IMR-90 (cell line): ENCODE results near the gene COLEC11. TPM values are rescaled to one million over a fixed set of nuclear protein-coding genes. Genes with fewer than 3 reads are reported as not detected.

Source experiments
- ATAC-seq: fragments of 200-7000 bp; cut with Tn5 transposase; 2 replicates; pipeline ENCODE4 v1.9.1; 2020; ENCODE audit warnings: low read depth, mild to moderate bottlenecking, moderate library complexity
- BruUV-seq: library from RNA; stranded (reverse); fragments of 400-500 nt; replicated peaks from 2 replicates; lab custom pipeline; 2021; lab: Mats Ljungman, UMichigan
- CTCF ChIA-PET: fragments of 300-600 bp; formaldehyde crosslinking; extraction: SDS; loops from one replicate; lab custom pipeline; 2021; ENCODE audit warnings: antibody characterized with exemption; lab: Yijun Ruan, JAX
- POLR2A ChIA-PET: fragments of 300-600 bp; sonication (Branson Sonifier 250); formaldehyde crosslinking; loops from one replicate; lab custom pipeline; 2022; ENCODE audit warnings: antibody characterized with exemption; ENCODE audit not compliant: unreplicated experiment; lab: Charles Lee
- DNase-seq: peaks from one replicate; pipeline ENCODE4 v3.0.0; 2013
- H2AFZ ChIP-seq: replicated peaks from 2 replicates; pipeline ENCODE3; 2013; ENCODE audit warnings: low read length, mild to moderate bottlenecking; ENCODE audit not compliant: poor library complexity
- H2AK5ac ChIP-seq: 2 replicates; pipeline ENCODE4 v1.6.1; 2013; ENCODE audit warnings: low read depth, low read length, inconsistent platforms
- H2AK9ac ChIP-seq: replicated peaks from 2 replicates; pipeline ENCODE3; 2013; ENCODE audit warnings: mild to moderate bottlenecking, low read depth, low read length, moderate library complexity; ENCODE audit not compliant: poor library complexity
- H2BK120ac ChIP-seq: 2 replicates; pipeline ENCODE4 v1.6.1; 2013; ENCODE audit warnings: low read depth, low read length, inconsistent platforms
- H2BK15ac ChIP-seq: 3 replicates; pipeline ENCODE4 v1.6.1; 2013; ENCODE audit warnings: low read depth, low read length, inconsistent platforms
- H2BK20ac ChIP-seq: 2 replicates; pipeline ENCODE4 v1.6.1; 2013; ENCODE audit warnings: low read depth, mild to moderate bottlenecking, inconsistent platforms, low read length, moderate library complexity
- H2BK5ac ChIP-seq: 2 replicates; pipeline ENCODE4 v1.6.1; 2013; ENCODE audit warnings: mild to moderate bottlenecking, low read depth, low read length, inconsistent platforms; ENCODE audit not compliant: poor library complexity, severe bottlenecking
- H3K14ac ChIP-seq: replicated peaks from 2 replicates; pipeline ENCODE4 v1.6.1; 2013; ENCODE audit warnings: low read depth, low read length, inconsistent platforms
- H3K18ac ChIP-seq: 2 replicates; pipeline ENCODE4 v1.6.1; 2013; ENCODE audit warnings: low read depth, low read length, control low read depth
- H3K23ac ChIP-seq: 2 replicates; pipeline ENCODE4 v1.6.1; 2013; ENCODE audit warnings: low read depth, low read length, inconsistent platforms
- H3K27ac ChIP-seq: 2 replicates; pipeline ENCODE4 v1.5.1; 2013; ENCODE audit warnings: mild to moderate bottlenecking, control low read depth, low read length; ENCODE audit not compliant: insufficient read depth
- H3K27me3 ChIP-seq: 2 replicates; pipeline ENCODE4 v1.6.1; 2013; ENCODE audit warnings: low read length; ENCODE audit not compliant: control insufficient read depth, insufficient read depth
- H3K36me3 ChIP-seq: 2 replicates; pipeline ENCODE4 v1.6.1; 2013; ENCODE audit warnings: low read length, mixed read lengths; ENCODE audit not compliant: control insufficient read depth, insufficient read depth
- H3K4ac ChIP-seq: 2 replicates; pipeline ENCODE4 v1.6.1; 2013; ENCODE audit warnings: low read depth, low read length, inconsistent platforms
- H3K4me1 ChIP-seq: 2 replicates; pipeline ENCODE4 v1.6.1; 2013; ENCODE audit warnings: low read length, mixed read lengths; ENCODE audit not compliant: control insufficient read depth, insufficient read depth
- H3K4me2 ChIP-seq: 2 replicates; pipeline ENCODE4 v1.6.1; 2013; ENCODE audit warnings: low read depth, mild to moderate bottlenecking, control low read depth, low read length, moderate library complexity
- H3K4me3 ChIP-seq: 2 replicates; pipeline ENCODE4 v1.5.1; 2013; ENCODE audit warnings: low read depth, mild to moderate bottlenecking, control low read depth, low read length, moderate library complexity; ENCODE audit not compliant: insufficient read depth
- H3K56ac ChIP-seq: 2 replicates; pipeline ENCODE4 v1.6.1; 2013; ENCODE audit warnings: low read length, inconsistent platforms; ENCODE audit not compliant: insufficient read depth; ENCODE audit errors: extremely low read depth
- H3K79me1 ChIP-seq, 2 experiments: 2 replicates each; pipeline ENCODE4 v1.6.1; 2013; ENCODE audit warnings: low read length in 2 of 2, inconsistent platforms in 1 of 2, low read depth in 1 of 2
- H3K9ac ChIP-seq: 2 replicates; pipeline ENCODE4 v1.6.1; 2013; ENCODE audit warnings: low read depth, low read length, control low read depth
- H3K9me1 ChIP-seq: 2 replicates; pipeline ENCODE4 v1.6.1; 2013; ENCODE audit warnings: low read length, inconsistent platforms; ENCODE audit not compliant: insufficient read depth
- H3K9me3 ChIP-seq: 2 replicates; pipeline ENCODE4 v1.6.1; 2013; ENCODE audit warnings: low read length; ENCODE audit not compliant: control insufficient read depth, insufficient read depth
- H4K20me1 ChIP-seq: 2 replicates; pipeline ENCODE4 v1.6.1; 2013; ENCODE audit warnings: low read length, inconsistent platforms; ENCODE audit not compliant: insufficient read depth
- H4K5ac ChIP-seq: 2 replicates; pipeline ENCODE4 v1.6.1; 2013; ENCODE audit warnings: mild to moderate bottlenecking, low read depth, low read length, control low read depth
- H4K8ac ChIP-seq, 2 experiments: 2 replicates each; pipeline ENCODE4 v1.6.1; 2013; ENCODE audit warnings: low read depth in 2 of 2, low read length in 2 of 2, control low read depth in 1 of 2, inconsistent platforms in 1 of 2
- H4K91ac ChIP-seq: 2 replicates; pipeline ENCODE4 v1.6.1; 2013; ENCODE audit warnings: low read depth, low read length, inconsistent platforms; ENCODE audit not compliant: insufficient read depth
- BHLHE40 ChIP-seq: fragments of 150-350 bp; IDR thresholded peaks from 2 replicates; pipeline ENCODE4 v1.6.1; 2016; ENCODE audit warnings: mild to moderate bottlenecking, low read depth, low read length
- CEBPB ChIP-seq: IDR thresholded peaks from 2 replicates; pipeline ENCODE4 v1.6.1; 2012; ENCODE audit warnings: low read depth, low read length, improper control_type of control experiment
- CHD1 ChIP-seq: IDR thresholded peaks from 2 replicates; pipeline ENCODE4 v1.6.1; 2012; ENCODE audit warnings: low read depth, low read length, improper control_type of control experiment
- FOS ChIP-seq: fragments of 150-350 bp; IDR thresholded peaks from 2 replicates; pipeline ENCODE4 v1.6.1; 2016; ENCODE audit warnings: low read depth, low read length
- MAFK ChIP-seq: IDR thresholded peaks from 2 replicates; pipeline ENCODE4 v1.6.1; 2012; ENCODE audit warnings: low read depth, low read length, improper control_type of control experiment
- MAZ ChIP-seq: IDR thresholded peaks from 2 replicates; pipeline ENCODE4 v1.6.1; 2012; ENCODE audit warnings: low read depth, mild to moderate bottlenecking, low read length, improper control_type of control experiment, moderate library complexity, borderline replicate concordance
- MXI1 ChIP-seq: IDR thresholded peaks from 2 replicates; pipeline ENCODE4 v1.6.1; 2012; ENCODE audit warnings: low read depth, mild to moderate bottlenecking, low read length, moderate library complexity, borderline replicate concordance
- NFE2L2 ChIP-seq: fragments of 150-350 bp; IDR thresholded peaks from 2 replicates; pipeline ENCODE4 v1.6.1; 2016; ENCODE audit warnings: low read depth, mild to moderate bottlenecking, low read length
- POLR2A ChIP-seq: IDR thresholded peaks from 2 replicates; pipeline ENCODE4 v1.6.1; 2012; ENCODE audit warnings: mild to moderate bottlenecking, low read depth, low read length
- RAD21 ChIP-seq: IDR thresholded peaks from 2 replicates; pipeline ENCODE4 v1.6.1; 2012; ENCODE audit warnings: low read length, improper control_type of control experiment
- RCOR1 ChIP-seq: IDR thresholded peaks from 2 replicates; pipeline ENCODE4 v1.6.1; 2012; ENCODE audit warnings: mild to moderate bottlenecking, low read length, improper control_type of control experiment; ENCODE audit not compliant: insufficient replicate concordance
- RFX5 ChIP-seq: IDR thresholded peaks from 2 replicates; pipeline ENCODE4 v1.8.0; 2012; ENCODE audit warnings: low read depth, mild to moderate bottlenecking, low read length, moderate library complexity
- SMC3 ChIP-seq: fragments of 150-350 bp; IDR thresholded peaks from 2 replicates; pipeline ENCODE4 v1.6.1; 2016; ENCODE audit warnings: low read depth, mild to moderate bottlenecking, antibody characterized with exemption, low read length, moderate library complexity
- WGBS, 2 experiments: methylation state at CpG; one replicate each; pipeline versions ENCODE4 v1.1.5 to v1.1.7; 2013; ENCODE audit warnings: missing lambda C conversion rate in 2 of 2; ENCODE audit not compliant: insufficient read length in 1 of 2; ENCODE audit errors: extremely low coverage in 2 of 2; 5-methylcytosine and 5-hydroxymethylcytosine counted together
- dilution Hi-C: fragments of 300-500 bp; cut with HindIII; formaldehyde crosslinking; loops from one replicate; pipeline ENCODE4 v1.14.3; 2018; ENCODE audit warnings: low sequenced_read_pairs; ENCODE audit not compliant: unreplicated experiment
- in situ Hi-C: fragments of 300-500 bp; cut with MboI; formaldehyde crosslinking; loops from 3 replicates; pipeline ENCODE4 v1.14.3; 2019; ENCODE audit warnings: low sequenced_read_pairs, inconsistent platforms, mixed read lengths
- intact Hi-C: fragments of 100-400 bp; cut with micrococcal nuclease; formaldehyde crosslinking; loops from 2 replicates; pipeline ENCODE4 v1.10.0; 2022
- polyA plus RNA-seq, 3 experiments: library from polyadenylated mRNA; depleted of rRNA; stranded (reverse); fragments of >200 nt; gene quantifications; 2 replicates each; pipeline ENCODE4 v1.2.3, GENCODE V29; 2012; ENCODE audit warnings: low replicate concordance in 1 of 3
- total RNA-seq: library from RNA; depleted of rRNA; stranded (reverse); fragments of >200 nt; gene quantifications from 2 replicates; pipeline ENCODE4 v1.2.3, GENCODE V29; 2012
- TF ChIP-seq, protein P1 (sequence below): fragments of 150-350 bp; IDR thresholded peaks from 2 replicates; pipeline ENCODE4 v1.6.1; 2016; ENCODE audit warnings: low read depth, mild to moderate bottlenecking, low read length, moderate library complexity, borderline replicate concordance
- TF ChIP-seq, protein P2 (sequence below): fragments of 150-350 bp; IDR thresholded peaks from 2 replicates; pipeline ENCODE4 v1.6.1; 2017; ENCODE audit warnings: mild to moderate bottlenecking, antibody characterized with exemption, low read length, low read depth
- TF ChIP-seq, protein P3 (sequence below): conservative IDR thresholded peaks from 2 replicates; pipeline ENCODE4 v1.5.1; 2012; ENCODE audit warnings: mild to moderate bottlenecking, low read depth, low read length, improper control_type of control experiment

Gene COLEC11
- total and polyA plus RNA-seq, 2 of the 4 experiments (the other 2 are of a cell fraction), result under 0.01 to 0.24 TPM

DNA sequence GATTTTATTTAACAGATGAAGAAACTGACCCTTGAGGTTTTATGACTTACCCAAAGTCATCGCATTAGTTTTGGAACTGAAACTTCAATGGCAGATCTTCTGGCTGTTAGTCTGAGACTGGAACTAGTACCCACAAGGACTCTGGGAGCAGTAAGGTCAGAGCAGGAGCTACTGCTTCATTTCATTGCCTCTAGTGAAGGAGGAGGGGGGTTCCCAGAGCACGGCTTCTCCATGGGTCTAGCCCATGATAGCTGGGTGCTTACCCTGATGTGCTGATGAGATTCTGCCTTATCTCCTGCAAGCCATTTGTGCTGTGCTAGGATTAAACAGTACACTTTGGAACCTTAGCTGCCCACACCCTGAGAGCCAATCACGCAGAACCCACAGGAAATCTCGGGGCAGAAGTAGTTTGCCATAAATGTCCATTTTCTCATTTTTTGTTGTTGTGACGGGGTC, 31.4 kb upstream of the COLEC11 start:
- ChIA-PET CTCF (interaction anchor here (1.0 kb wide), 1 partner anchor 10 kb away, joined by 3 read pairs; no protein-coding TSS in a partner anchor), POLR2A (no interaction called here)
- no peak overlapping the region for H2AFZ ChIP-seq
- DNase-seq, result no peak
- no peak overlapping the region for H3K18ac ChIP-seq
- intact Hi-C loops (no loop called here), dilution Hi-C loops (no loop called here), in situ Hi-C loops (no loop called here)
- H3K4me2 ChIP-seq, result no peak overlapping the region
- H3K9me1 ChIP-seq, result peaks cover 8% of the 10 kb centered on the region; the same call in 1 of the 2 replicates
- H3K4ac ChIP-seq, result no peak overlapping the region
- H3K27ac ChIP-seq, result no peak overlapping the region
- no peaks in the 10 kb centered on the region for H3K27me3 ChIP-seq
- H3K79me1 ChIP-seq, result peaks cover 9 to 15% of the 10 kb centered on the region in 2 experiments
- no peaks in the 10 kb centered on the region for H3K4me1 ChIP-seq
- no peak overlapping the region for H2BK120ac ChIP-seq
- no TSS peak for BruUV-seq
- H4K20me1 ChIP-seq, result no peaks in the 10 kb centered on the region
- H3K9me3 ChIP-seq, result no peaks in the 10 kb centered on the region
- no peak overlapping the region for H2AK5ac ChIP-seq
- H3K14ac ChIP-seq, result no peak overlapping the region
- H2BK20ac ChIP-seq, result no peak overlapping the region
- no peak overlapping the region for H3K56ac ChIP-seq
- no peak overlapping the region for H2BK15ac ChIP-seq
- WGBS, 2 experiments, result 100% methylated on average over 1 of the region's 5 CpGs; no CpG with 5 or more reads in 1 of the 2 experiments
- H4K5ac ChIP-seq, result no peak overlapping the region
- no peak overlapping the region for H4K8ac ChIP-seq
- TF ChIP-seq, protein P1, sequence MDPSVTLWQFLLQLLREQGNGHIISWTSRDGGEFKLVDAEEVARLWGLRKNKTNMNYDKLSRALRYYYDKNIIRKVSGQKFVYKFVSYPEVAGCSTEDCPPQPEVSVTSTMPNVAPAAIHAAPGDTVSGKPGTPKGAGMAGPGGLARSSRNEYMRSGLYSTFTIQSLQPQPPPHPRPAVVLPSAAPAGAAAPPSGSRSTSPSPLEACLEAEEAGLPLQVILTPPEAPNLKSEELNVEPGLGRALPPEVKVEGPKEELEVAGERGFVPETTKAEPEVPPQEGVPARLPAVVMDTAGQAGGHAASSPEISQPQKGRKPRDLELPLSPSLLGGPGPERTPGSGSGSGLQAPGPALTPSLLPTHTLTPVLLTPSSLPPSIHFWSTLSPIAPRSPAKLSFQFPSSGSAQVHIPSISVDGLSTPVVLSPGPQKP, result no peak
- TF ChIP-seq FOS (no peak), MAZ (no peak), RAD21 (no peak), BHLHE40 (no peak), CEBPB (no peak), RFX5 (no peak), CHD1 (no peak), SMC3 (no peak), MAFK (no peak), RCOR1 (no peak), NFE2L2 (no peak), MXI1 (no peak), POLR2A (no peak)
- TF ChIP-seq, protein P2, sequence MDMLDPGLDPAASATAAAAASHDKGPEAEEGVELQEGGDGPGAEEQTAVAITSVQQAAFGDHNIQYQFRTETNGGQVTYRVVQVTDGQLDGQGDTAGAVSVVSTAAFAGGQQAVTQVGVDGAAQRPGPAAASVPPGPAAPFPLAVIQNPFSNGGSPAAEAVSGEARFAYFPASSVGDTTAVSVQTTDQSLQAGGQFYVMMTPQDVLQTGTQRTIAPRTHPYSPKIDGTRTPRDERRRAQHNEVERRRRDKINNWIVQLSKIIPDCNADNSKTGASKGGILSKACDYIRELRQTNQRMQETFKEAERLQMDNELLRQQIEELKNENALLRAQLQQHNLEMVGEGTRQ, result no peak
- TF ChIP-seq, protein P3, sequence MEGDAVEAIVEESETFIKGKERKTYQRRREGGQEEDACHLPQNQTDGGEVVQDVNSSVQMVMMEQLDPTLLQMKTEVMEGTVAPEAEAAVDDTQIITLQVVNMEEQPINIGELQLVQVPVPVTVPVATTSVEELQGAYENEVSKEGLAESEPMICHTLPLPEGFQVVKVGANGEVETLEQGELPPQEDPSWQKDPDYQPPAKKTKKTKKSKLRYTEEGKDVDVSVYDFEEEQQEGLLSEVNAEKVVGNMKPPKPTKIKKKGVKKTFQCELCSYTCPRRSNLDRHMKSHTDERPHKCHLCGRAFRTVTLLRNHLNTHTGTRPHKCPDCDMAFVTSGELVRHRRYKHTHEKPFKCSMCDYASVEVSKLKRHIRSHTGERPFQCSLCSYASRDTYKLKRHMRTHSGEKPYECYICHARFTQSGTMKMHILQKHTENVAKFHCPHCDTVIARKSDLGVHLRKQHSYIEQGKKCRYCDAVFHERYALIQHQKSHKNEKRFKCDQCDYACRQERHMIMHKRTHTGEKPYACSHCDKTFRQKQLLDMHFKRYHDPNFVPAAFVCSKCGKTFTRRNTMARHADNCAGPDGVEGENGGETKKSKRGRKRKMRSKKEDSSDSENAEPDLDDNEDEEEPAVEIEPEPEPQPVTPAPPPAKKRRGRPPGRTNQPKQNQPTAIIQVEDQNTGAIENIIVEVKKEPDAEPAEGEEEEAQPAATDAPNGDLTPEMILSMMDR, result no peak
- no peak overlapping the region for H3K23ac ChIP-seq
- no peak overlapping the region for H3K9ac ChIP-seq
- H4K91ac ChIP-seq, result no peak overlapping the region
- H2AK9ac ChIP-seq, result no peak overlapping the region
- no peak for ATAC-seq
- no peak overlapping the region for H3K4me3 ChIP-seq
- peaks cover 2% of the 10 kb centered on the region; the same call in 1 of the 2 replicates for H3K36me3 ChIP-seq
- no peak overlapping the region for H2BK5ac ChIP-seq
